H1 (cell line): ENCODE results near the gene SOCS4. TPM values are rescaled to one million over a fixed set of nuclear protein-coding genes. Genes with fewer than 3 reads are reported as not detected.

Experiments
- BCL11A ChIP-seq, 2 experiments: IDR thresholded peaks; one replicate each; pipeline ENCODE4 v1.6.1; 2011; ENCODE audit warnings: low read depth in 2 of 2, low read length in 2 of 2, mild to moderate bottlenecking in 2 of 2
- CBX8 ChIP-seq: fragments of 300-800, 300-1000 bp; sonication (generic); IDR thresholded peaks from 2 replicates; pipeline ENCODE4 v1.7.1; 2016; ENCODE audit warnings: low read depth, low read length, borderline replicate concordance
- CREB1 ChIP-seq: IDR thresholded peaks from 2 replicates; pipeline ENCODE4 v1.6.1; 2012; ENCODE audit warnings: inconsistent platforms
- CTBP2 ChIP-seq: IDR thresholded peaks from 2 replicates; pipeline ENCODE4 v1.7.0; 2011; ENCODE audit warnings: borderline replicate concordance, mild to moderate bottlenecking, moderate library complexity, mixed read lengths, low read length; ENCODE audit not compliant: insufficient read depth, insufficient read length
- GABPA ChIP-seq: IDR thresholded peaks from 2 replicates; pipeline ENCODE4 v1.6.1; 2011; ENCODE audit warnings: mild to moderate bottlenecking, low read length, moderate library complexity, borderline replicate concordance; ENCODE audit not compliant: insufficient read depth
- RAD21 ChIP-seq, 2 experiments: IDR thresholded peaks in 1 of 2; conservative IDR thresholded peaks in 1 of 2; 2 replicates each; pipeline ENCODE4 v1.6.1; 2011; ENCODE audit warnings: low read depth in 2 of 2, low read length in 2 of 2, improper control_type of control experiment in 1 of 2, inconsistent platforms in 1 of 2, mild to moderate bottlenecking in 1 of 2, moderate library complexity in 1 of 2
- SRF ChIP-seq: IDR thresholded peaks from 2 replicates; pipeline ENCODE4 v1.6.1; 2011; ENCODE audit warnings: mild to moderate bottlenecking, low read depth, low read length, moderate library complexity
- SUZ12 ChIP-seq: fragments of 200-600 bp; sonication (generic); IDR thresholded peaks from 2 replicates; pipeline ENCODE4 v1.6.1; 2012; ENCODE audit warnings: mild to moderate bottlenecking, inconsistent platforms, low read length, moderate library complexity, mixed read lengths
- TAF1 ChIP-seq: IDR thresholded peaks from 2 replicates; pipeline ENCODE4 v1.6.1; 2011; ENCODE audit warnings: mild to moderate bottlenecking, low read depth, low read length
- polyA plus RNA-seq, 7 experiments: library from polyadenylated mRNA; depleted of rRNA in 3 of 7; stranded (reverse) in 5 of 7; unstranded in 2 of 7; fragments of >200 nt in 5 of 7; fragments of 200-250 nt in 2 of 7; gene quantifications; 1 replicate in 5 of 7; 2 replicates in 1 of 7; 4 replicates in 1 of 7; pipeline versions ENCODE4 v1.2.1 to v1.2.3, GENCODE V29; 2011 to 2013; ENCODE audit warnings: missing spikeins in 2 of 7, mixed read lengths in 2 of 7
- total RNA-seq: library from RNA; stranded (reverse); fragmentation: NEBNext Ultra II Directional; extraction: Animal tissue kit (Norgen Biotek cat#: 25700); gene quantifications from 2 replicates; pipeline ENCODE4 v1.2.1, GENCODE V29; 2021
- TF ChIP-seq, protein P1 (sequence below): fragments of 300-600 bp; sonication (generic); IDR thresholded peaks from 2 replicates; pipeline ENCODE4 v1.7.1; 2012; ENCODE audit warnings: low read length, moderate library complexity, mild to moderate bottlenecking, inconsistent platforms; ENCODE audit not compliant: insufficient replicate concordance
- TF ChIP-seq, protein P2 (sequence below): IDR thresholded peaks from 2 replicates; pipeline ENCODE4 v1.6.1; 2012; ENCODE audit warnings: inconsistent platforms

The SOCS4 gene
- total and polyA plus RNA-seq, 2 of the 8 experiments (the other 6 are each of a cell fraction or from before 2014, with no cell fraction given), result 5.5 to 31.5 TPM

DNA sequence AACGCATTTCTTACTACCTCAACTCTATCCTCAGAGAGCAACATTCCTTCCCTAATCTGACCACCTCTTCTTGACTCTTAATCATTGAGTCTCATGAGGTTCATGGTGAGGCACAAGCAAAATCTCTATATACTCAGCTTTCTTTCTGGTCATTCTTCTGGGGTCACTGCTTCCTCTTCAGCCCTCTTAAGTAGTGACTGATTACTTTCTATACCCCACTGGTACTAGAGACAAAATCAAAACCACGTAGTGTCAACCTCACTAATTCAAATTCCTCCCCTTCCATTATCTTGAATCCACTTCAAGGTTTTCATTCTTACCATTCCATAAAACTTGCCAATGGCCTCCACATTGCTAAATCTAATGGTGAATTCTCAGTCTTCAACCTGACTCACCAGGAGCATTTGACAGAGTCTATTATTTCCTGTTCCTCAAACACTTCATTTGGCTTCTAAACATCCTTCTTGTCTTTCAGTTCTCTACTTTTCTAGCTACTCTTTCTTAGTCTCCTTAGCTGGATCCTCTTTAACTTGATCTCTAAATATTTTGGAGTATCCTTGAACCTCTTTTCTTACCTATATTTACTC is 7.0 kb upstream of the SOCS4 start (continued):
- TF ChIP-seq, protein P1, sequence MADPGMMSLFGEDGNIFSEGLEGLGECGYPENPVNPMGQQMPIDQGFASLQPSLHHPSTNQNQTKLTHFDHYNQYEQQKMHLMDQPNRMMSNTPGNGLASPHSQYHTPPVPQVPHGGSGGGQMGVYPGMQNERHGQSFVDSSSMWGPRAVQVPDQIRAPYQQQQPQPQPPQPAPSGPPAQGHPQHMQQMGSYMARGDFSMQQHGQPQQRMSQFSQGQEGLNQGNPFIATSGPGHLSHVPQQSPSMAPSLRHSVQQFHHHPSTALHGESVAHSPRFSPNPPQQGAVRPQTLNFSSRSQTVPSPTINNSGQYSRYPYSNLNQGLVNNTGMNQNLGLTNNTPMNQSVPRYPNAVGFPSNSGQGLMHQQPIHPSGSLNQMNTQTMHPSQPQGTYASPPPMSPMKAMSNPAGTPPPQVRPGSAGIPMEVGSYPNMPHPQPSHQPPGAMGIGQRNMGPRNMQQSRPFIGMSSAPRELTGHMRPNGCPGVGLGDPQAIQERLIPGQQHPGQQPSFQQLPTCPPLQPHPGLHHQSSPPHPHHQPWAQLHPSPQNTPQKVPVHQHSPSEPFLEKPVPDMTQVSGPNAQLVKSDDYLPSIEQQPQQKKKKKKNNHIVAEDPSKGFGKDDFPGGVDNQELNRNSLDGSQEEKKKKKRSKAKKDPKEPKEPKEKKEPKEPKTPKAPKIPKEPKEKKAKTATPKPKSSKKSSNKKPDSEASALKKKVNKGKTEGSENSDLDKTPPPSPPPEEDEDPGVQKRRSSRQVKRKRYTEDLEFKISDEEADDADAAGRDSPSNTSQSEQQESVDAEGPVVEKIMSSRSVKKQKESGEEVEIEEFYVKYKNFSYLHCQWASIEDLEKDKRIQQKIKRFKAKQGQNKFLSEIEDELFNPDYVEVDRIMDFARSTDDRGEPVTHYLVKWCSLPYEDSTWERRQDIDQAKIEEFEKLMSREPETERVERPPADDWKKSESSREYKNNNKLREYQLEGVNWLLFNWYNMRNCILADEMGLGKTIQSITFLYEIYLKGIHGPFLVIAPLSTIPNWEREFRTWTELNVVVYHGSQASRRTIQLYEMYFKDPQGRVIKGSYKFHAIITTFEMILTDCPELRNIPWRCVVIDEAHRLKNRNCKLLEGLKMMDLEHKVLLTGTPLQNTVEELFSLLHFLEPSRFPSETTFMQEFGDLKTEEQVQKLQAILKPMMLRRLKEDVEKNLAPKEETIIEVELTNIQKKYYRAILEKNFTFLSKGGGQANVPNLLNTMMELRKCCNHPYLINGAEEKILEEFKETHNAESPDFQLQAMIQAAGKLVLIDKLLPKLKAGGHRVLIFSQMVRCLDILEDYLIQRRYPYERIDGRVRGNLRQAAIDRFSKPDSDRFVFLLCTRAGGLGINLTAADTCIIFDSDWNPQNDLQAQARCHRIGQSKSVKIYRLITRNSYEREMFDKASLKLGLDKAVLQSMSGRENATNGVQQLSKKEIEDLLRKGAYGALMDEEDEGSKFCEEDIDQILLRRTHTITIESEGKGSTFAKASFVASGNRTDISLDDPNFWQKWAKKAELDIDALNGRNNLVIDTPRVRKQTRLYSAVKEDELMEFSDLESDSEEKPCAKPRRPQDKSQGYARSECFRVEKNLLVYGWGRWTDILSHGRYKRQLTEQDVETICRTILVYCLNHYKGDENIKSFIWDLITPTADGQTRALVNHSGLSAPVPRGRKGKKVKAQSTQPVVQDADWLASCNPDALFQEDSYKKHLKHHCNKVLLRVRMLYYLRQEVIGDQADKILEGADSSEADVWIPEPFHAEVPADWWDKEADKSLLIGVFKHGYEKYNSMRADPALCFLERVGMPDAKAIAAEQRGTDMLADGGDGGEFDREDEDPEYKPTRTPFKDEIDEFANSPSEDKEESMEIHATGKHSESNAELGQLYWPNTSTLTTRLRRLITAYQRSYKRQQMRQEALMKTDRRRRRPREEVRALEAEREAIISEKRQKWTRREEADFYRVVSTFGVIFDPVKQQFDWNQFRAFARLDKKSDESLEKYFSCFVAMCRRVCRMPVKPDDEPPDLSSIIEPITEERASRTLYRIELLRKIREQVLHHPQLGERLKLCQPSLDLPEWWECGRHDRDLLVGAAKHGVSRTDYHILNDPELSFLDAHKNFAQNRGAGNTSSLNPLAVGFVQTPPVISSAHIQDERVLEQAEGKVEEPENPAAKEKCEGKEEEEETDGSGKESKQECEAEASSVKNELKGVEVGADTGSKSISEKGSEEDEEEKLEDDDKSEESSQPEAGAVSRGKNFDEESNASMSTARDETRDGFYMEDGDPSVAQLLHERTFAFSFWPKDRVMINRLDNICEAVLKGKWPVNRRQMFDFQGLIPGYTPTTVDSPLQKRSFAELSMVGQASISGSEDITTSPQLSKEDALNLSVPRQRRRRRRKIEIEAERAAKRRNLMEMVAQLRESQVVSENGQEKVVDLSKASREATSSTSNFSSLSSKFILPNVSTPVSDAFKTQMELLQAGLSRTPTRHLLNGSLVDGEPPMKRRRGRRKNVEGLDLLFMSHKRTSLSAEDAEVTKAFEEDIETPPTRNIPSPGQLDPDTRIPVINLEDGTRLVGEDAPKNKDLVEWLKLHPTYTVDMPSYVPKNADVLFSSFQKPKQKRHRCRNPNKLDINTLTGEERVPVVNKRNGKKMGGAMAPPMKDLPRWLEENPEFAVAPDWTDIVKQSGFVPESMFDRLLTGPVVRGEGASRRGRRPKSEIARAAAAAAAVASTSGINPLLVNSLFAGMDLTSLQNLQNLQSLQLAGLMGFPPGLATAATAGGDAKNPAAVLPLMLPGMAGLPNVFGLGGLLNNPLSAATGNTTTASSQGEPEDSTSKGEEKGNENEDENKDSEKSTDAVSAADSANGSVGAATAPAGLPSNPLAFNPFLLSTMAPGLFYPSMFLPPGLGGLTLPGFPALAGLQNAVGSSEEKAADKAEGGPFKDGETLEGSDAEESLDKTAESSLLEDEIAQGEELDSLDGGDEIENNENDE, result no peak
- TF ChIP-seq CTBP2, result no peak
- TF ChIP-seq, protein P2, sequence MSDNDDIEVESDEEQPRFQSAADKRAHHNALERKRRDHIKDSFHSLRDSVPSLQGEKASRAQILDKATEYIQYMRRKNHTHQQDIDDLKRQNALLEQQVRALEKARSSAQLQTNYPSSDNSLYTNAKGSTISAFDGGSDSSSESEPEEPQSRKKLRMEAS, result no peak
- TF ChIP-seq BCL11A (IDR thresholded peaks at IDR 0.05; ENCODE audit: low read depth in 2 of 2, low read length in 2 of 2), result no peak
- no peak for TF ChIP-seq SRF
- no peak for TF ChIP-seq SUZ12
- no peak for TF ChIP-seq RAD21 (IDR thresholded peaks at IDR 0.05 in 1 of 2, conservative IDR thresholded peaks at IDR 0.05 in 1 of 2; ENCODE audit: low read depth in 2 of 2, low read length in 2 of 2)
- no peak for TF ChIP-seq CREB1
- no peak for TF ChIP-seq TAF1
- no peak for TF ChIP-seq CBX8
- no peak for TF ChIP-seq GABPA
